H9 (cell line): ENCODE results near the gene PODXL2. TPM values are rescaled to one million over a fixed set of nuclear protein-coding genes. Genes with fewer than 3 reads are reported as not detected.

Experiments used
- DNase-seq: peaks from one replicate; pipeline ENCODE4 v3.0.0-alpha.2; 2017
- H2AFZ ChIP-seq: one replicate; pipeline ENCODE4 v1.6.1; 2013; ENCODE audit warnings: mild to moderate bottlenecking, low read length, control low read depth, moderate library complexity
- H2AK5ac ChIP-seq: 2 replicates; pipeline ENCODE4 v1.6.1; 2013; ENCODE audit warnings: low read length, control low read depth, mixed read lengths; ENCODE audit not compliant: insufficient read length
- H2BK120ac ChIP-seq: one replicate; pipeline ENCODE4 v1.6.1; 2013; ENCODE audit warnings: low read depth, mild to moderate bottlenecking, low read length, control low read depth, inconsistent platforms; ENCODE audit not compliant: poor library complexity, severe bottlenecking
- H2BK12ac ChIP-seq: 2 replicates; pipeline ENCODE4 v1.6.1; 2013; ENCODE audit warnings: low read length, control low read depth, mixed read lengths, low read depth; ENCODE audit not compliant: insufficient read length
- H2BK15ac ChIP-seq: 2 replicates; pipeline ENCODE4 v1.6.1; 2013; ENCODE audit warnings: low read depth, low read length, control low read depth
- H2BK20ac ChIP-seq: one replicate; pipeline ENCODE4 v1.6.1; 2013; ENCODE audit warnings: low read depth, mild to moderate bottlenecking, low read length, control low read depth, inconsistent platforms; ENCODE audit not compliant: poor library complexity, severe bottlenecking
- H2BK5ac ChIP-seq: 2 replicates; pipeline ENCODE4 v1.6.1; 2013; ENCODE audit warnings: low read length, control low read depth, mixed read lengths; ENCODE audit not compliant: insufficient read length
- H3K14ac ChIP-seq: 2 replicates; pipeline ENCODE4 v1.6.1; 2013; ENCODE audit warnings: low read length, control low read depth; ENCODE audit not compliant: insufficient read depth
- H3K18ac ChIP-seq: 2 replicates; pipeline ENCODE4 v1.6.1; 2013; ENCODE audit warnings: low read depth, mild to moderate bottlenecking, mixed read lengths, low read length, control low read depth; ENCODE audit not compliant: insufficient read length
- H3K23ac ChIP-seq: 2 replicates; pipeline ENCODE4 v1.6.1; 2013; ENCODE audit warnings: low read length, control low read depth, mixed read lengths, low read depth; ENCODE audit not compliant: insufficient read length
- H3K23me2 ChIP-seq: 2 replicates; pipeline ENCODE4 v1.6.1; 2013; ENCODE audit warnings: low read depth, mild to moderate bottlenecking, mixed read lengths, low read length, control low read depth; ENCODE audit not compliant: insufficient read length, poor library complexity, severe bottlenecking
- H3K27ac ChIP-seq: 2 replicates; pipeline ENCODE4 v1.5.1; 2013; ENCODE audit warnings: low read length, control low read depth, mixed read lengths, low read depth; ENCODE audit not compliant: insufficient read length
- H3K27me3 ChIP-seq: 2 replicates; pipeline ENCODE4 v1.6.1; 2013; ENCODE audit warnings: low read length, control low read depth, inconsistent platforms; ENCODE audit not compliant: insufficient read depth
- H3K4ac ChIP-seq: 2 replicates; pipeline ENCODE4 v1.6.1; 2013; ENCODE audit warnings: low read depth, mild to moderate bottlenecking, control low read depth, inconsistent platforms, low read length, moderate library complexity
- H3K4me1 ChIP-seq: 2 replicates; pipeline ENCODE4 v1.6.1; 2013; ENCODE audit warnings: low read length, control low read depth, inconsistent platforms; ENCODE audit not compliant: insufficient read depth
- H3K4me2 ChIP-seq: 2 replicates; pipeline ENCODE4 v1.6.1; 2013; ENCODE audit warnings: low read length, control low read depth, mixed read lengths; ENCODE audit not compliant: insufficient read length, insufficient read depth
- H3K56ac ChIP-seq: 2 replicates; pipeline ENCODE4 v1.6.1; 2013; ENCODE audit warnings: low read depth, mild to moderate bottlenecking, mixed read lengths, low read length, control low read depth; ENCODE audit not compliant: insufficient read length
- H3K79me1 ChIP-seq: 2 replicates; pipeline ENCODE4 v1.6.1; 2013; ENCODE audit warnings: low read depth, mild to moderate bottlenecking, moderate library complexity, low read length, control low read depth, inconsistent platforms; ENCODE audit not compliant: insufficient read depth, poor library complexity, severe bottlenecking
- H3K79me2 ChIP-seq: 2 replicates; pipeline ENCODE4 v1.6.1; 2013; ENCODE audit warnings: low read length, control low read depth, inconsistent platforms; ENCODE audit not compliant: insufficient read depth
- H3K9ac ChIP-seq: 2 replicates; pipeline ENCODE4 v1.6.1; 2013; ENCODE audit warnings: low read length, control low read depth, mixed read lengths; ENCODE audit not compliant: insufficient read length; ENCODE audit errors: extremely low read depth
- H3K9me3 ChIP-seq: one replicate; pipeline ENCODE4 v1.6.1; 2013; ENCODE audit warnings: low read depth, low read length, inconsistent platforms; ENCODE audit not compliant: control insufficient read depth
- H3T11ph ChIP-seq: one replicate; pipeline ENCODE4 v1.6.1; 2013; ENCODE audit warnings: mild to moderate bottlenecking, low read length, control low read depth, inconsistent platforms
- H4K20me1 ChIP-seq: one replicate; pipeline ENCODE4 v1.6.1; 2013; ENCODE audit not compliant: control insufficient read depth, insufficient read length, insufficient read depth
- H4K5ac ChIP-seq: 2 replicates; pipeline ENCODE4 v1.6.1; 2013; ENCODE audit warnings: low read depth, mild to moderate bottlenecking, mixed read lengths, low read length, control low read depth; ENCODE audit not compliant: insufficient read length
- H4K8ac ChIP-seq: replicated peaks from 2 replicates; pipeline ENCODE4 v1.6.1; 2013; ENCODE audit warnings: low read length, control low read depth, mixed read lengths, low read depth; ENCODE audit not compliant: insufficient read length
- H4K91ac ChIP-seq: 2 replicates; pipeline ENCODE4 v1.6.1; 2013; ENCODE audit warnings: low read depth, mild to moderate bottlenecking, moderate library complexity, mixed read lengths, low read length, control low read depth; ENCODE audit not compliant: insufficient read length
- H3K27ac Mint-ChIP-seq, 3 experiments: 2 replicates in 2 of 3; 3 replicates in 1 of 3; pipeline ENCODE4 v1.8.0; 2020 to 2021; ENCODE audit warnings: mixed read lengths in 3 of 3, mild to moderate bottlenecking in 1 of 3, moderate library complexity in 1 of 3
- H3K27me3 Mint-ChIP-seq: 2 replicates; pipeline ENCODE4 v1.8.0; 2021; ENCODE audit warnings: low read depth, mild to moderate bottlenecking, moderate library complexity, mixed read lengths
- H3K36me3 Mint-ChIP-seq, 3 experiments: 2 replicates in 2 of 3; 3 replicates in 1 of 3; pipeline ENCODE4 v1.8.0; 2020 to 2021; ENCODE audit warnings: low read depth in 3 of 3, mixed read lengths in 3 of 3; ENCODE audit not compliant: insufficient read depth in 1 of 3
- H3K4me1 Mint-ChIP-seq, 2 experiments: 2 replicates each; pipeline ENCODE4 v1.8.0; 2020; ENCODE audit warnings: mixed read lengths in 2 of 2
- H3K4me3 Mint-ChIP-seq, 2 experiments: 2 replicates in 1 of 2; 3 replicates in 1 of 2; pipeline ENCODE4 v1.8.0; 2020 to 2021; ENCODE audit warnings: mild to moderate bottlenecking in 2 of 2, mixed read lengths in 2 of 2, moderate library complexity in 1 of 2
- H3K9me3 Mint-ChIP-seq, 2 experiments: 2 replicates in 1 of 2; 3 replicates in 1 of 2; pipeline ENCODE4 v1.8.0; 2020; ENCODE audit warnings: mild to moderate bottlenecking in 2 of 2, mixed read lengths in 2 of 2, moderate library complexity in 1 of 2
- WGBS: extraction: QIAGEN DNeasy Blood & Tissue Kit; methylation state at CpG from one replicate; pipeline ENCODE4 v1.1.7; 2013; ENCODE audit warnings: missing lambda C conversion rate, low lambda C conversion rate, mixed read lengths; ENCODE audit not compliant: insufficient read length; ENCODE audit errors: extremely low coverage; 5-methylcytosine and 5-hydroxymethylcytosine counted together
- total RNA-seq: library from RNA; stranded (reverse); gene quantifications from 2 replicates; pipeline ENCODE4 v1.2.1, GENCODE V29; 2021
- TF ChIP-seq, protein P1 (sequence below): fragments of 200-600 bp; sonication (generic); conservative IDR thresholded peaks from 3 replicates; pipeline ENCODE4 v1.8.0; 2021; ENCODE audit warnings: antibody characterized with exemption, mild to moderate bottlenecking

PODXL2 gene
- total RNA-seq, 1 experiment from 2014 or later: 24.6 TPM

DNA sequence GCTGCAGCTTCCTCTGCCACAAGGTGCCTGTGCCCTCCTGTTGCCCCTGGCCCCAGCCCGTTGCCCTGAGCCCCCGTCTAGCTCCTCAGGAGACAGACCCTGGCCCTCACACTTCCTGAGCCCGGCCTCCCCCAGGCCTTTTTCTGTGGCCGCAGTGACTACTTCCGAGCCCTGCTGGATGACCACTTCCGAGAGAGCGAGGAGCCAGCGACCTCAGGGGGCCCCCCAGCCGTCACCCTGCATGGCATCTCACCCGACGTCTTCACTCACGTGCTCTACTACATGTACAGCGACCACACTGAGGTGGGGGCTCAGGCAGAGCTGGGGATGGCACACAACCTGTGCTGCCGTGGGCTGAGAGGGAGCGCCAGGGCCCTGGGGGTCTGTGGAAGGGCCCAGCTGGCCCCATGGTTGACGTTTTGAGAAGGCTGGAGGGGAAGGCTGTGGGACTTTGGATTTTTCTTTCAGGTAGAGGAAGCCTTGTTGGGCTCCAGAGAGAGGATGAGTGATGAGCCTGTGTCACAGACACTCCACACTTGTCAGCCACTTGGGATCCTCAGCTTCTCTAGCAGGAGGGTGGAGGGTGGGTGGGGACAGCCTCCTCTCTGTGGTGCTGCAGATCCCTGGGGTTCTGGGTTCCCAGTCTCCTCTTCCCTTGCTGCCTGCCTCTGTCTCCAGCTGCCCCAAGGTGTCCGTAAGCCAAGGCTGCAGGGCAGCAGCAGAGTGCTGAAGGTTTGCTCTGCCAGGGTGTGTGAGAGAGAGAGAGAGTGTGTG is 48.7 kb downstream of the PODXL2 start:
- H3K36me3 Mint-ChIP-seq: no peaks in the 10 kb centered on the region; a peak in 1 of 7 replicates
- H3K27ac Mint-ChIP-seq: peak overlapping the region in 1 of 3 experiments; percentile 64; a peak in 1 of 7 replicates
- H4K8ac ChIP-seq: no peak overlapping the region
- WGBS: no CpG with 5 or more reads among the region's 17 CpGs
- H4K91ac ChIP-seq: no peak overlapping the region
- H2BK120ac ChIP-seq: no peak overlapping the region
- H3K4me1 ChIP-seq: no peaks in the 10 kb centered on the region
- H3K79me2 ChIP-seq: no peaks in the 10 kb centered on the region
- H4K20me1 ChIP-seq: no peaks in the 10 kb centered on the region
- no peak overlapping the region for H3K14ac ChIP-seq
- no peak overlapping the region for H2BK5ac ChIP-seq
- DNase-seq: peak; percentile 17
- H2BK12ac ChIP-seq: no peak overlapping the region
- H3K18ac ChIP-seq: no peak overlapping the region
- peaks cover 13 to 14% of the 10 kb centered on the region in 2 experiments for H3K4me1 Mint-ChIP-seq
- H3K4me3 Mint-ChIP-seq: no peak overlapping the region
- H3K27me3 Mint-ChIP-seq: peaks cover 7% of the 10 kb centered on the region
- H2AK5ac ChIP-seq: no peak overlapping the region
- H3K27ac ChIP-seq: no peak overlapping the region
- H2AFZ ChIP-seq: no peak overlapping the region
- H3K79me1 ChIP-seq: no peaks in the 10 kb centered on the region
- H3K9ac ChIP-seq: no peak overlapping the region
- no peak overlapping the region for H4K5ac ChIP-seq
- H3K4me2 ChIP-seq: no peak overlapping the region
- H3K27me3 ChIP-seq: no peaks in the 10 kb centered on the region
- H3T11ph ChIP-seq: no peak overlapping the region
- H3K23me2 ChIP-seq: peaks cover 6% of the 10 kb centered on the region
- H2BK15ac ChIP-seq: no peak overlapping the region
- H3K23ac ChIP-seq: no peak overlapping the region
- H2BK20ac ChIP-seq: no peak overlapping the region
- H3K9me3 Mint-ChIP-seq: no peaks in the 10 kb centered on the region
- TF ChIP-seq, protein P1, sequence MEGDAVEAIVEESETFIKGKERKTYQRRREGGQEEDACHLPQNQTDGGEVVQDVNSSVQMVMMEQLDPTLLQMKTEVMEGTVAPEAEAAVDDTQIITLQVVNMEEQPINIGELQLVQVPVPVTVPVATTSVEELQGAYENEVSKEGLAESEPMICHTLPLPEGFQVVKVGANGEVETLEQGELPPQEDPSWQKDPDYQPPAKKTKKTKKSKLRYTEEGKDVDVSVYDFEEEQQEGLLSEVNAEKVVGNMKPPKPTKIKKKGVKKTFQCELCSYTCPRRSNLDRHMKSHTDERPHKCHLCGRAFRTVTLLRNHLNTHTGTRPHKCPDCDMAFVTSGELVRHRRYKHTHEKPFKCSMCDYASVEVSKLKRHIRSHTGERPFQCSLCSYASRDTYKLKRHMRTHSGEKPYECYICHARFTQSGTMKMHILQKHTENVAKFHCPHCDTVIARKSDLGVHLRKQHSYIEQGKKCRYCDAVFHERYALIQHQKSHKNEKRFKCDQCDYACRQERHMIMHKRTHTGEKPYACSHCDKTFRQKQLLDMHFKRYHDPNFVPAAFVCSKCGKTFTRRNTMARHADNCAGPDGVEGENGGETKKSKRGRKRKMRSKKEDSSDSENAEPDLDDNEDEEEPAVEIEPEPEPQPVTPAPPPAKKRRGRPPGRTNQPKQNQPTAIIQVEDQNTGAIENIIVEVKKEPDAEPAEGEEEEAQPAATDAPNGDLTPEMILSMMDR: no peak
- no peaks in the 10 kb centered on the region for H3K9me3 ChIP-seq
- no peak overlapping the region for H3K56ac ChIP-seq
- no peak overlapping the region for H3K4ac ChIP-seq
